Spleen (tissue), 11 donors: ENCODE data around the gene FREY1. TPM values are rescaled to one million over a fixed set of nuclear protein-coding genes. Genes with fewer than 3 reads are reported as not detected.

Source experiments
- DNase-seq: peaks from one replicate; pipeline ENCODE4 v3.0.0-alpha.2; 2020
- H3K27ac ChIP-seq, 8 donors: fragments of 200-600 bp; sonication (generic) in 7 of 8; 1 replicate in 4 of 8; 2 replicates in 4 of 8; pipeline versions ENCODE4 v1.5.0 to v1.8.0; 2016 to 2021; ENCODE audit warnings: inconsistent platforms in 4 of 8, mild to moderate bottlenecking in 4 of 8, moderate library complexity in 1 of 8
- H3K27me3 ChIP-seq, 7 donors: fragments of 200-600 bp; sonication (generic) in 6 of 7; replicated peaks in 1 of 7; 1 replicate in 4 of 7; 2 replicates in 3 of 7; pipeline versions ENCODE4 v1.5.0 to v1.8.0; 2016 to 2021; ENCODE audit warnings: inconsistent platforms in 3 of 7, mild to moderate bottlenecking in 1 of 7
- H3K36me3 ChIP-seq, 6 donors: fragments of 200-600 bp; sonication (generic) in 5 of 6; 1 replicate in 4 of 6; 2 replicates in 2 of 6; pipeline versions ENCODE4 v1.5.0 to v1.8.0; 2016 to 2021; ENCODE audit warnings: inconsistent platforms in 2 of 6
- H3K4me1 ChIP-seq, 6 donors: fragments of 200-600 bp; sonication (generic) in 5 of 6; 1 replicate in 3 of 6; 2 replicates in 3 of 6; pipeline versions ENCODE4 v1.5.0 to v1.8.0; 2016 to 2021; ENCODE audit warnings: inconsistent platforms in 3 of 6
- H3K4me3 ChIP-seq, 8 donors: fragments of 200-600 bp; sonication (generic) in 7 of 8; 1 replicate in 4 of 8; 2 replicates in 4 of 8; pipeline versions ENCODE4 v1.5.0 to v1.8.0; 2016 to 2021; ENCODE audit warnings: inconsistent platforms in 4 of 8, mild to moderate bottlenecking in 4 of 8, moderate library complexity in 2 of 8
- H3K9me3 ChIP-seq, 8 donors: fragments of 200-600 bp; sonication (generic) in 7 of 8; 1 replicate in 4 of 8; 2 replicates in 4 of 8; pipeline versions ENCODE4 v1.5.0 to v1.8.0; 2016 to 2021; ENCODE audit warnings: inconsistent platforms in 4 of 8
- POLR2A ChIP-seq, 3 donors: fragments of 450-650 bp; IDR thresholded peaks; one replicate each; pipeline ENCODE4 v1.5.1; 2017; ENCODE audit warnings: antibody characterized with exemption in 3 of 3, mild to moderate bottlenecking in 1 of 3
- POLR2AphosphoS5 ChIP-seq, 3 donors: sonication (generic); formaldehyde crosslinking; IDR thresholded peaks; one replicate each; pipeline ENCODE4 v1.5.1; 2017; ENCODE audit warnings: antibody characterized with exemption in 3 of 3
- WGBS, 5 donors: extraction: QIAGEN DNeasy Blood & Tissue Kit in 3 of 5; methylation state at CpG; one replicate each; pipeline versions ENCODE4 v1.1.5 to v1.1.7; 2013 to 2018; 5-methylcytosine and 5-hydroxymethylcytosine counted together
- intact Hi-C: fragments of 100-400 bp; cut with DNase I; formaldehyde crosslinking; loops from one replicate; pipeline ENCODE4 v1.15.0; 2023; ENCODE audit warnings: low total_unique reads
- polyA plus RNA-seq, 3 donors: library from polyadenylated mRNA; stranded (reverse); fragments of 200-250 nt; gene quantifications; one replicate each; pipeline ENCODE4 v1.2.1, GENCODE V29; 2013
- total RNA-seq, 7 donors: library from RNA; depleted of rRNA in 3 of 7; stranded (reverse); fragments of >200 nt in 3 of 7; fragmentation: NEBNext Ultra II Directional in 4 of 7; extraction: Animal tissue kit (Norgen Biotek cat#: 25700) in 4 of 7; gene quantifications; one replicate each; pipeline versions ENCODE4 v1.1.0 to v1.2.1, GENCODE V29; 2016 to 2021
- TF ChIP-seq, protein P1 (sequence below), 11 experiments: fragments of 200-600 bp in 7 of 11; fragments of 450-650 bp in 4 of 11; sonication (generic) in 4 of 11; IDR thresholded peaks in 8 of 11; conservative IDR thresholded peaks in 3 of 11; 1 replicate in 7 of 11; 2 replicates in 4 of 11; pipeline versions ENCODE4 v1.4.0 to v1.8.0; 2016 to 2021; ENCODE audit warnings: antibody characterized with exemption in 11 of 11, inconsistent platforms in 4 of 11, mild to moderate bottlenecking in 1 of 11
- donor health status: healthy with polysubstance abuse.
- donor health status: DM: no; HTN: no; CAD: no; lungs with moderate emphysema.
- donor health status: DM: no; HTN: no; CAD: no.
- donor health status: Bipolar disorder and iron deficiency.
- donor health status: healthy.
- donor health status: DM: no; HTN: no; CAD: no.
- donor health status: DM: yes; HTN: yes; CAD: no.

FREY1 gene
- total and polyA plus RNA-seq, 10 donors: 0.13 to 2.0 (median 0.79) TPM; not detected in 2

DNA sequence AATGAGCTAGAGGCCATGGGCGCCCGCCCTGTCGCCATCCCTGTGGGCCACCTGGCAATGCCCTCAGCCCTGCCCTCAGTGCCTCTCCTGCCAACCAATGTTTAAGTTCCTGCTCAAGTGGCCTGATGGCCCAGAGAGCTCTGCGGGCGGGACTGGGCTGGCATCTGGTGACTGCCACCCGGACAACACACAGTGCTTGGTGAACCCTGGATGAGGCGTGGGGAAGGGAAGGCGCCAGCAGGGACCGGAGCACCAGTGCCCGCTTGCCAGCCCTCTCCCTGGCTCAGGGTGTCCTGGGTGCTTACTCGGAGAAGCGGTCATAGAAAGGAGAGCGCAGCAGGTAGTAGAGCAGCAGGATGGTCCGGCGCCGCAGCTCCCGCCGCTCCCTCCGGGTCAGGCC is 6.4 kb upstream of the FREY1 start:
- TF ChIP-seq POLR2AphosphoS5 (IDR thresholded peaks at IDR 0.05): no peak
- TF ChIP-seq, protein P1, sequence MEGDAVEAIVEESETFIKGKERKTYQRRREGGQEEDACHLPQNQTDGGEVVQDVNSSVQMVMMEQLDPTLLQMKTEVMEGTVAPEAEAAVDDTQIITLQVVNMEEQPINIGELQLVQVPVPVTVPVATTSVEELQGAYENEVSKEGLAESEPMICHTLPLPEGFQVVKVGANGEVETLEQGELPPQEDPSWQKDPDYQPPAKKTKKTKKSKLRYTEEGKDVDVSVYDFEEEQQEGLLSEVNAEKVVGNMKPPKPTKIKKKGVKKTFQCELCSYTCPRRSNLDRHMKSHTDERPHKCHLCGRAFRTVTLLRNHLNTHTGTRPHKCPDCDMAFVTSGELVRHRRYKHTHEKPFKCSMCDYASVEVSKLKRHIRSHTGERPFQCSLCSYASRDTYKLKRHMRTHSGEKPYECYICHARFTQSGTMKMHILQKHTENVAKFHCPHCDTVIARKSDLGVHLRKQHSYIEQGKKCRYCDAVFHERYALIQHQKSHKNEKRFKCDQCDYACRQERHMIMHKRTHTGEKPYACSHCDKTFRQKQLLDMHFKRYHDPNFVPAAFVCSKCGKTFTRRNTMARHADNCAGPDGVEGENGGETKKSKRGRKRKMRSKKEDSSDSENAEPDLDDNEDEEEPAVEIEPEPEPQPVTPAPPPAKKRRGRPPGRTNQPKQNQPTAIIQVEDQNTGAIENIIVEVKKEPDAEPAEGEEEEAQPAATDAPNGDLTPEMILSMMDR (IDR thresholded peaks at IDR 0.05 in 8 of 11, conservative IDR thresholded peaks at IDR 0.05 in 3 of 11): no peak
- TF ChIP-seq POLR2A (IDR thresholded peaks at IDR 0.05): no peak
- peaks cover 10 to 41% (median 17%) of the 10 kb centered on the region in 6 donors for H3K4me1 ChIP-seq
- no peaks in the 10 kb centered on the region for H3K27me3 ChIP-seq
- no peak overlapping the region for H3K4me3 ChIP-seq
- DNase-seq: no peak
- intact Hi-C loops: no loop called here
- 89 to 97% (median 96%) methylated on average over 12 to 19 of the region's 19 CpGs for WGBS, 5 donors
- H3K27ac ChIP-seq: no peak overlapping the region
- H3K36me3 ChIP-seq: peaks cover 2 to 78% (median 67%) of the 10 kb centered on the region in 6 donors
- H3K9me3 ChIP-seq: no peaks in the 10 kb centered on the region

DNA sequence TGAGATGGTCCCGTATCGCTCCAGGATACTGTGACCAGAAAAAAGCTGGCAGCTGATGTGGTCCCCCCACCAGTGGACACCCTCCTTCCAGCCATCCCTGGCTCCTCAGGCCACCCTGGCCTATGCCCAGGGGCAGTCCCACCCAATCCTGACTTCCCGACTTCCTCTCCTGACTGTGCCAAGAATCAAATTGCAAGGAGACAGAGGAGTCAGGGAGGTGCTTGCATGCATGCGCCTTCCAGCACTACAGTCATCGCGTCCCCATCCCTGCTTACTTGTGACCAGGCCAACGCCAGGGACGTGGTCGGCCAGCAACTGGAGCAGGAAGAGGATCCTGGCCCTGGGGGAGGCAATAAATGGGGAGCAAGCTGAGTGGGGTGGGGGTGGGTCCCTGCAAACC is 3.6 kb upstream of the FREY1 start:
- intact Hi-C loops: no loop called here
- TF ChIP-seq POLR2AphosphoS5 (IDR thresholded peaks at IDR 0.05): no peak
- no peak for TF ChIP-seq POLR2A (IDR thresholded peaks at IDR 0.05)
- TF ChIP-seq, protein P1 (IDR thresholded peaks at IDR 0.05 in 8 of 11, conservative IDR thresholded peaks at IDR 0.05 in 3 of 11): no peak

DNA sequence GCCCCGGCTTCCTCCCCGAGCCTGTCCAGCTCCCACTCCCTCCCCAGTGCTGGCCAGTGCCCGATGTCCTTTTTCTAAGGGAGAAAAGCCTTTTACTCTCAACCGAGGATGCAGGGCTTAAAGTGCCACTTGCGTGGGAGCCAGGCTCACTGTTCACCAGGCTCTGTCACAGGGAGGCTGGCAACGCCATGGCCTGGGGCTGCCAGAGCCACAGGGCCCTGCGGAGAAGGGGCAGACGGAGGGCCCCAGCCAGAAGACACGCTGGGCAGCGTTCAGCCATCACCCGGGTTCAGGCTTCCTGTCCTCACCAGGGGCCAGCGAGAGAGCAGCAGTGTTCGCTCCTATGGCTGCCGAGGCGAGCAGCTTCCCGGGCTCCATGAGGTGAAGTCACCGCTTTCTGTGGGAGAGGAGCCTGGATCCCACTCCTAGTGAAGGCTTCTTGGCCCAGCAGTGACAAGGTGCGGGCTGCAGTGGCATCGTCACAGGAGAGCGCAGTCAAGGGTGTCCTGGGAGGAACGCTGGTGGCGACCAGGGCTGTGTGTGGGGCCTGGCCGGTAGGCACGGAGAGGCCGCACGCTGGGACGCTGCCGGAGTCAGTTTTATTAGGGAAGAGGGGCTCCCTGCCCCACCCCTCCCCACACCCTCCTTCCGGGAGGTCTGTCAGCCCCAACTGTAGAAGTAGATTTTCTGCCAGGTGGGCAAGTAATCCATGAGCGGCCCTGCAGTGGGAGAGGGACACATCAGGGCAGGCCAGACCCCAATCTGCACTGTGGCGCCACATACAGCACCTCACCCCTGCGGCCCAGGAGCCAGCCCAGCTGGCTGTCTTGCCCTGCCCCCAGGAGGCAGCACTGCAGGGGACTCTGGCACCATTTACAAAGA is 2.8 kb upstream of the FREY1 start:
- Histone ChIP-seq H3K4me3 (no peak overlapping the region), H3K9me3 (no peaks in the 10 kb centered on the region), H3K27me3 (no peaks in the 10 kb centered on the region), H3K36me3 (peaks cover 2 to 62% (median 59%) of the 10 kb centered on the region in 6 donors), H3K27ac (no peak overlapping the region), H3K4me1 (peaks cover 0 to 38% (median 11%) of the 10 kb centered on the region in 6 donors)
- peak in 1 of 3 donors; percentile 57 for TF ChIP-seq POLR2AphosphoS5 (IDR thresholded peaks at IDR 0.05)
- TF ChIP-seq POLR2A (IDR thresholded peaks at IDR 0.05): no peak
- TF ChIP-seq, protein P1 (IDR thresholded peaks at IDR 0.05 in 8 of 11, conservative IDR thresholded peaks at IDR 0.05 in 3 of 11): no peak
- no peak for DNase-seq
- intact Hi-C loops: no loop called here
- WGBS, 5 donors: 90 to 95% (median 93%) methylated on average over 24 to 32 of the region's 32 CpGs

More for the DNA sequence above, 3.6 kb upstream of the FREY1 start:
- no peak for DNase-seq
- WGBS, 5 donors: 89 to 93% (median 91%) methylated on average over 9 of the region's 9 CpGs
- H3K9me3 ChIP-seq: no peaks in the 10 kb centered on the region
- H3K4me1 ChIP-seq: peaks cover 0 to 42% (median 13%) of the 10 kb centered on the region in 6 donors
- H3K27me3 ChIP-seq: no peaks in the 10 kb centered on the region
- H3K36me3 ChIP-seq: peaks cover 2 to 70% (median 66%) of the 10 kb centered on the region in 6 donors
- H3K4me3 ChIP-seq: no peak overlapping the region
- no peak overlapping the region for H3K27ac ChIP-seq

DNA sequence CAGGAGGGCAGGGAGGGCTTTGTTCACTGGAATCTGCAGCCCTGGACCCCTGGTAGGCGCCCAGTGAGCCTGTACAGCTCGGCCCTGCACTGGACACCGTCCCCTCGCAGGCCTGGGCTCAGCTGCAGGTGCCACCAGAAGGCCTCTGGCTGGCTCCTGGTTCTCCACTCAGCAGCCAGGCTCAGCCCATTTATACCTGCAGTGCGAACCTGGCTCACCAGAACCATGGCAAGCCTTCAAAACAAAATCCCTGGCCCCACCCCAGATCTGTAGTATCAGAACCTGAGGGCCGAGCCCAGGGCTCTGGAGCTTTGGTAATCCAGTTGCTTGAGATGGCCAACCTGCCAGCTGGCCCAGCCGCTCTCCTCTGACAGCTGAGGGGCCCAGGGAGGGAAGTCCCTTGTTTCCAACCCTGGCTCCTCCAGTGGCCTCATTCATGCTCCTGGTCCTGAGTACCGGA is 870 bp upstream of the FREY1 start:
- intact Hi-C loops: no loop called here
- WGBS, 5 donors: 72 to 92% (median 88%) methylated on average over 4 to 8 of the region's 8 CpGs

More for the DNA sequence above, 870 bp upstream of the FREY1 start:
- no peaks in the 10 kb centered on the region for H3K9me3 ChIP-seq
- H3K36me3 ChIP-seq: peaks cover 2 to 47% (median 40%) of the 10 kb centered on the region in 6 donors
- TF ChIP-seq, protein P1 (IDR thresholded peaks at IDR 0.05 in 8 of 11, conservative IDR thresholded peaks at IDR 0.05 in 3 of 11): no peak
- peak in 2 of 3 donors; percentile 14 to 68 for TF ChIP-seq POLR2AphosphoS5 (IDR thresholded peaks at IDR 0.05)
- DNase-seq: no peak
- H3K27ac ChIP-seq: no peak overlapping the region
- H3K4me1 ChIP-seq: peaks cover 0 to 26% (median 11%) of the 10 kb centered on the region in 6 donors
- H3K4me3 ChIP-seq: no peak overlapping the region
- H3K27me3 ChIP-seq: no peaks in the 10 kb centered on the region
